GM23338 (cell line): ENCODE results near the gene SYPL1. TPM values are rescaled to one million over a fixed set of nuclear protein-coding genes. Genes with fewer than 3 reads are reported as not detected.

Experiments
- ATAC-seq: fragments of 200-7000 bp; cut with Tn5 transposase; 3 replicates; pipeline ENCODE4 v1.9.1; 2020
- DNase-seq: peaks from one replicate; pipeline ENCODE4 v3.0.0-alpha.2; 2015; ENCODE audit warnings: low spot score
- H2AFZ ChIP-seq: fragments of 200-600 bp; sonication (generic); 2 replicates; pipeline ENCODE4 v1.8.0; 2016; ENCODE audit warnings: antibody characterized with exemption, mild to moderate bottlenecking, moderate library complexity
- H3F3A ChIP-seq: fragments of 200-600 bp; sonication (generic); replicated peaks from 2 replicates; pipeline ENCODE4 v1.8.0; 2017; ENCODE audit warnings: antibody characterized with exemption, mixed run types, low read depth
- H3K27ac ChIP-seq: fragments of 200-600 bp; sonication (generic); 2 replicates; pipeline ENCODE4 v1.6.1; 2016; ENCODE audit warnings: low read depth
- H3K27me3 ChIP-seq: fragments of 200-600 bp; sonication (generic); 2 replicates; pipeline ENCODE4 v1.8.0; 2016; ENCODE audit warnings: mild to moderate bottlenecking, mixed run types, moderate library complexity; ENCODE audit not compliant: insufficient read depth
- H3K36me3 ChIP-seq: fragments of 200-600 bp; sonication (generic); 2 replicates; pipeline ENCODE4 v1.8.0; 2016; ENCODE audit warnings: mild to moderate bottlenecking; ENCODE audit not compliant: insufficient read depth
- H3K4me1 ChIP-seq: fragments of 200-600 bp; sonication (generic); 2 replicates; pipeline ENCODE4 v1.8.0; 2016; ENCODE audit warnings: mild to moderate bottlenecking, moderate library complexity; ENCODE audit not compliant: insufficient read depth
- H3K4me2 ChIP-seq: fragments of 200-600 bp; sonication (generic); 2 replicates; pipeline ENCODE4 v1.7.1; 2017; ENCODE audit warnings: mixed run types
- H3K4me3 ChIP-seq: fragments of 200-600 bp; sonication (generic); 2 replicates; pipeline ENCODE4 v1.6.1; 2016; ENCODE audit warnings: mixed run types
- H3K79me2 ChIP-seq: fragments of 200-600 bp; sonication (generic); replicated peaks from 2 replicates; pipeline ENCODE4 v1.8.0; 2017; ENCODE audit warnings: mild to moderate bottlenecking; ENCODE audit not compliant: insufficient read depth
- H3K9me2 ChIP-seq: fragments of 200-600 bp; sonication (generic); 2 replicates; pipeline ENCODE4 v1.8.0; 2017; ENCODE audit not compliant: insufficient read depth
- H4K20me1 ChIP-seq: fragments of 200-600 bp; sonication (generic); replicated peaks from 2 replicates; pipeline ENCODE4 v1.8.0; 2017; ENCODE audit warnings: mild to moderate bottlenecking; ENCODE audit not compliant: insufficient read depth
- H3K27ac Mint-ChIP-seq: 2 replicates; pipeline ENCODE4 v1.8.0; 2020; ENCODE audit warnings: inconsistent platforms, mild to moderate bottlenecking, moderate library complexity, mixed read lengths
- H3K27me3 Mint-ChIP-seq: 3 replicates; pipeline ENCODE4 v1.8.0; 2022; ENCODE audit warnings: low read depth, mild to moderate bottlenecking, moderate library complexity, mixed read lengths, inconsistent platforms; ENCODE audit not compliant: insufficient read depth, poor library complexity
- H3K36me3 Mint-ChIP-seq: 3 replicates; pipeline ENCODE4 v1.8.0; 2021; ENCODE audit warnings: low read depth, mild to moderate bottlenecking, inconsistent platforms, moderate library complexity, mixed read lengths
- H3K4me1 Mint-ChIP-seq: 3 replicates; pipeline ENCODE4 v1.8.0; 2020; ENCODE audit warnings: mild to moderate bottlenecking, inconsistent platforms, mixed read lengths
- H3K4me3 Mint-ChIP-seq: 3 replicates; pipeline ENCODE4 v1.8.0; 2021; ENCODE audit warnings: moderate library complexity, mild to moderate bottlenecking, inconsistent platforms, mixed read lengths
- H3K9me3 Mint-ChIP-seq: 3 replicates; pipeline ENCODE4 v1.8.0; 2020; ENCODE audit warnings: moderate library complexity, mild to moderate bottlenecking, inconsistent platforms, mixed read lengths
- CREB1 ChIP-seq: fragments of 250-450 bp; sonication (Bioruptor Pico); IDR thresholded peaks from 2 replicates; pipeline ENCODE4 v1.5.0; 2020; ENCODE audit warnings: low read depth, mild to moderate bottlenecking, moderate library complexity
- CTCF ChIP-seq, 2 experiments: fragments of 200-600 bp in 1 of 2; sonication (generic) in 1 of 2; conservative IDR thresholded peaks; 2 replicates each; pipeline versions ENCODE4 v1.5.1 to v1.6.1; 2016 to 2017; ENCODE audit warnings: antibody characterized with exemption in 2 of 2, low read depth in 2 of 2, mild to moderate bottlenecking in 2 of 2, moderate library complexity in 1 of 2
- EZH2 ChIP-seq: fragments of 200-600 bp; sonication (generic); IDR thresholded peaks from one replicate; pipeline ENCODE4 v1.8.0; 2017; ENCODE audit warnings: antibody characterized with exemption, mild to moderate bottlenecking, low read depth; ENCODE audit not compliant: unreplicated experiment
- EZH2phosphoT487 ChIP-seq: fragments of 200-600 bp; sonication (generic); IDR thresholded peaks from one replicate; pipeline ENCODE4 v1.8.1; 2018; ENCODE audit warnings: antibody characterized with exemption; ENCODE audit not compliant: unreplicated experiment
- JUNB ChIP-seq: IDR thresholded peaks from one replicate; pipeline ENCODE4 v1.6.1; 2016; ENCODE audit warnings: antibody characterized with exemption; ENCODE audit not compliant: unreplicated experiment
- NANOG ChIP-seq: IDR thresholded peaks from 2 replicates; pipeline ENCODE4 v1.6.1; 2016; ENCODE audit warnings: antibody characterized with exemption, borderline replicate concordance
- POLR2AphosphoS5 ChIP-seq: IDR thresholded peaks from 2 replicates; pipeline ENCODE4 v1.6.1; 2016; ENCODE audit warnings: antibody characterized with exemption, low read depth
- REST ChIP-seq: IDR thresholded peaks from one replicate; pipeline ENCODE4 v1.6.1; 2018; ENCODE audit warnings: antibody characterized with exemption; ENCODE audit not compliant: unreplicated experiment
- STAT1 ChIP-seq: IDR thresholded peaks from one replicate; pipeline ENCODE4 v1.6.1; 2016; ENCODE audit warnings: antibody characterized with exemption; ENCODE audit not compliant: unreplicated experiment
- ZNF114 ChIP-seq: fragments of 250-450 bp; sonication (Bioruptor Pico); IDR thresholded peaks from 2 replicates; pipeline ENCODE4 v1.5.0; 2020; ENCODE audit warnings: mild to moderate bottlenecking, moderate library complexity
- ZNF331 ChIP-seq: fragments of 250-450 bp; sonication (Bioruptor Pico); IDR thresholded peaks from 2 replicates; pipeline ENCODE4 v1.5.0; 2020; ENCODE audit warnings: low read depth, mild to moderate bottlenecking, moderate library complexity
- ZNF462 ChIP-seq: fragments of 250-450 bp; sonication (Bioruptor Pico); IDR thresholded peaks from 2 replicates; pipeline ENCODE4 v1.5.0; 2020; ENCODE audit warnings: mild to moderate bottlenecking, moderate library complexity
- polyA plus RNA-seq: library from polyadenylated mRNA; unstranded; fragments of >200 nt; fragmentation: Nextera tagmentation; extraction: Ambion mirVana; gene quantifications from 2 replicates; pipeline ENCODE4 v1.2.1, GENCODE V29; 2016
- total RNA-seq: library from RNA; depleted of rRNA; stranded (reverse); fragments of >200 nt; shearing (Covaris generic); gene quantifications from 2 replicates; pipeline ENCODE4 v1.2.3, GENCODE V29; 2014
- TF ChIP-seq, protein P1 (sequence below): IDR thresholded peaks from 2 replicates; pipeline ENCODE4 v1.6.1; 2016; ENCODE audit warnings: antibody characterized with exemption

SYPL1 gene
- total and polyA plus RNA-seq, 2 experiments from 2014 or later, result 39.3 to 52.7 TPM

DNA sequence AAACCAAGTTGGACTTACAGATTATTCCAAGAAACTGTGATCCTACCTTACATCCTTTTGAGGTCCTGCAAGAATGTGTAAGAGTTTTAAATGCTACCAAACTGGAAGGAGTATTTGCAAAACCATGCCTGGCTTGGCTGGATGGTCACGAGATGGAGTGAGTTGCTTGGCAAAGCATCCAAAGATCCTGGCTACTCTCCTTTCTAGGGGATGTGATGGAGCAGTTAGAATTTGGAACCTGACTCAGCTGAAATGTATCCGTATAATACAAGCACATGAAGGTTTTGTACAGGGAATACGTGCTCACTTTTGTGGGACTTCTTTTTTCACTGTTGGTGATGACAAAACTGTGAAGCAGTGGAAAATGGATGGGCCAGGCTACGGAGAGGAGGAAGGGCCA, 13.3 kb upstream of the SYPL1 start:
- no peak overlapping the region for H3K4me3 Mint-ChIP-seq
- H3K36me3 ChIP-seq, result no peaks in the 10 kb centered on the region
- H3K4me1 Mint-ChIP-seq, result peaks cover 8% of the 10 kb centered on the region
- H3K27me3 ChIP-seq, result no peaks in the 10 kb centered on the region
- H4K20me1 ChIP-seq, result no peaks in the 10 kb centered on the region
- no peak overlapping the region for H3K4me3 ChIP-seq
- no peak overlapping the region for H3K4me2 ChIP-seq
- DNase-seq, result no peak
- no peak overlapping the region for H3K27ac Mint-ChIP-seq
- no peak overlapping the region for H3K27ac ChIP-seq
- H3K36me3 Mint-ChIP-seq, result no peaks in the 10 kb centered on the region
- H3K27me3 Mint-ChIP-seq, result no peaks in the 10 kb centered on the region
- no peaks in the 10 kb centered on the region for H3K9me3 Mint-ChIP-seq
- no peaks in the 10 kb centered on the region for H3K79me2 ChIP-seq
- H2AFZ ChIP-seq, result peak overlapping the region; percentile 69
- no peaks in the 10 kb centered on the region for H3K9me2 ChIP-seq
- TF ChIP-seq POLR2AphosphoS5 (no peak), REST (no peak), ZNF462 (CRISPR knock-in tag) (no peak), EZH2phosphoT487 (no peak), JUNB (no peak), STAT1 (no peak), NANOG (no peak), CTCF (conservative IDR thresholded peaks at IDR 0.05; ENCODE audit: low read depth in 2 of 2) (no peak), ZNF331 (CRISPR knock-in tag) (no peak), EZH2 (no peak), CREB1 (CRISPR knock-in tag) (no peak), ZNF114 (CRISPR knock-in tag) (no peak)
- TF ChIP-seq, protein P1, sequence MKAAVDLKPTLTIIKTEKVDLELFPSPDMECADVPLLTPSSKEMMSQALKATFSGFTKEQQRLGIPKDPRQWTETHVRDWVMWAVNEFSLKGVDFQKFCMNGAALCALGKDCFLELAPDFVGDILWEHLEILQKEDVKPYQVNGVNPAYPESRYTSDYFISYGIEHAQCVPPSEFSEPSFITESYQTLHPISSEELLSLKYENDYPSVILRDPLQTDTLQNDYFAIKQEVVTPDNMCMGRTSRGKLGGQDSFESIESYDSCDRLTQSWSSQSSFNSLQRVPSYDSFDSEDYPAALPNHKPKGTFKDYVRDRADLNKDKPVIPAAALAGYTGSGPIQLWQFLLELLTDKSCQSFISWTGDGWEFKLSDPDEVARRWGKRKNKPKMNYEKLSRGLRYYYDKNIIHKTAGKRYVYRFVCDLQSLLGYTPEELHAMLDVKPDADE, result no peak
- peaks cover 11% of the 10 kb centered on the region for H3K4me1 ChIP-seq
- ATAC-seq, result no peak
- H3F3A ChIP-seq, result no peaks in the 10 kb centered on the region
